Measurements from ENCODE around the gene TANGO2. TPM values are rescaled to one million over a fixed set of nuclear protein-coding genes. Genes with fewer than 3 reads are reported as not detected.

Gene TANGO2
- total and polyA plus RNA-seq, 4 donors = 20.7 to 48.8 (median 34.1) TPM

GRCh38 chr22:20105456-20106204 is 84.7 kb downstream of the TANGO2 start:
- TF ChIP-seq CTCF (IDR thresholded peaks at IDR 0.05; ENCODE audit: control extremely low read depth, extremely low read depth) = no peak
- Histone ChIP-seq H3K9ac (ENCODE audit: insufficient read depth in 1 of 2, low read length in 2 of 2) (no peak overlapping the region), H3K9me3 (ENCODE audit: control insufficient read depth in 4 of 4, insufficient read depth in 3 of 4, low read length in 3 of 4) (no peaks in the 10 kb centered on the region), H3K27me3 (ENCODE audit: control insufficient read depth in 3 of 3, insufficient read depth in 3 of 3, low read length in 2 of 3) (no peaks in the 10 kb centered on the region), H3K4me3 (no peak overlapping the region), H3K4me1 (ENCODE audit: control insufficient read depth in 5 of 5, insufficient read depth in 5 of 5, low read length in 5 of 5) (no peaks in the 10 kb centered on the region), H3K27ac (ENCODE audit: low read depth in 1 of 2, low read length in 1 of 2) (no peak overlapping the region), H3K36me3 (ENCODE audit: control insufficient read depth in 4 of 4, insufficient read depth in 4 of 4, low read length in 4 of 4) (peaks cover 12 to 74% (median 34%) of the 10 kb centered on the region in 4 donors)
- no peak for DNase-seq
- WGBS, 2 donors = 96 to 98% methylated on average over 7 of the region's 7 CpGs
- ATAC-seq (ENCODE audit: insufficient read depth, low FRiP score) = no peak

GRCh38 chr22:20106205-20106848 is 85.4 kb downstream of the TANGO2 start:
- Histone ChIP-seq H3K9ac (ENCODE audit: insufficient read depth in 1 of 2, low read length in 2 of 2) (no peak overlapping the region), H3K27ac (ENCODE audit: low read depth in 1 of 2, low read length in 1 of 2) (no peak overlapping the region), H3K4me1 (ENCODE audit: control insufficient read depth in 5 of 5, insufficient read depth in 5 of 5, low read length in 5 of 5) (no peaks in the 10 kb centered on the region), H3K36me3 (ENCODE audit: control insufficient read depth in 4 of 4, insufficient read depth in 4 of 4, low read length in 4 of 4) (peaks cover 7 to 72% (median 34%) of the 10 kb centered on the region in 4 donors), H3K27me3 (ENCODE audit: control insufficient read depth in 3 of 3, insufficient read depth in 3 of 3, low read length in 2 of 3) (no peaks in the 10 kb centered on the region), H3K4me3 (no peak overlapping the region), H3K9me3 (ENCODE audit: control insufficient read depth in 4 of 4, insufficient read depth in 3 of 4, low read length in 3 of 4) (no peaks in the 10 kb centered on the region)
- TF ChIP-seq CTCF (IDR thresholded peaks at IDR 0.05; ENCODE audit: control extremely low read depth, extremely low read depth) = no peak
- no peak for DNase-seq
- 94 to 95% methylated on average over 20 of the region's 20 CpGs for WGBS, 2 donors
- ATAC-seq (ENCODE audit: insufficient read depth, low FRiP score) = no peak

- Histone ChIP-seq H3K27ac (ENCODE audit: low read depth in 1 of 2, low read length in 1 of 2) (no peak overlapping the region), H3K9me3 (ENCODE audit: control insufficient read depth in 4 of 4, insufficient read depth in 3 of 4, low read length in 3 of 4) (no peaks in the 10 kb centered on the region), H3K4me3 (no peak overlapping the region), H3K9ac (ENCODE audit: insufficient read depth in 1 of 2, low read length in 2 of 2) (no peak overlapping the region), H3K27me3 (ENCODE audit: control insufficient read depth in 3 of 3, insufficient read depth in 3 of 3, low read length in 2 of 3) (no peaks in the 10 kb centered on the region), H3K4me1 (ENCODE audit: control insufficient read depth in 5 of 5, insufficient read depth in 5 of 5, low read length in 5 of 5) (no peaks in the 10 kb centered on the region), H3K36me3 (ENCODE audit: control insufficient read depth in 4 of 4, insufficient read depth in 4 of 4, low read length in 4 of 4) (peaks cover 7 to 73% (median 34%) of the 10 kb centered on the region in 4 donors)
- ATAC-seq (ENCODE audit: insufficient read depth, low FRiP score) (no peak), DNase-seq (no peak)
- WGBS, 2 donors = 94 to 95% methylated on average over 10 of the region's 10 CpGs
- TF ChIP-seq CTCF (IDR thresholded peaks at IDR 0.05; ENCODE audit: control extremely low read depth, extremely low read depth) = no peak
Observed at GRCh38 chr22:20106849-20107237, 85.9 kb downstream of the TANGO2 start.
